ENCODE data around the gene FBLN2. TPM values are rescaled to one million over a fixed set of nuclear protein-coding genes. Genes with fewer than 3 reads are reported as not detected.

Gene FBLN2
- total RNA-seq, 1 donor from 2014 or later = 5.3 TPM

DNA sequence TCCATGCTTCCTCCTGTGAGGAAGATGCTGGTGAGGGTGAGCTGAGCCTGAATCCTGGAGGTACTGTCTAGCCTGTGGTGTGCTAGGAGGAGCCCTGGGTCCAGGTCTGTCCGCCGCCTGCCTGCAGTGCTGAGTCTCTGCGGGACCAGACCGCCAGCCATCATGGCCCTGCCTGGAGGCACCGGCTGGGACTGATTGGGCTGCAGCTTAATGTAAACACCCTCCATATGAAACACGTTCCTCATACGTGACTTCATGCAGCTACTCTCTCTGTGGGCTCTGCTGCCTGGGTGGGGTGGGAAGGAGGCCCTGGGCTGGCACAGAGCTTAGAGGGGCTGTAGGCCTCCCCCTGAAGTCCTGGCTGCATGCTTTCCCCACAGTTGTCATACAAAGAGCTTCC, 67.4 kb downstream of the FBLN2 start:
- DNase-seq (ENCODE audit: low spot score in 2 of 2) (no peak), FAIRE-seq (no peak)

DNA sequence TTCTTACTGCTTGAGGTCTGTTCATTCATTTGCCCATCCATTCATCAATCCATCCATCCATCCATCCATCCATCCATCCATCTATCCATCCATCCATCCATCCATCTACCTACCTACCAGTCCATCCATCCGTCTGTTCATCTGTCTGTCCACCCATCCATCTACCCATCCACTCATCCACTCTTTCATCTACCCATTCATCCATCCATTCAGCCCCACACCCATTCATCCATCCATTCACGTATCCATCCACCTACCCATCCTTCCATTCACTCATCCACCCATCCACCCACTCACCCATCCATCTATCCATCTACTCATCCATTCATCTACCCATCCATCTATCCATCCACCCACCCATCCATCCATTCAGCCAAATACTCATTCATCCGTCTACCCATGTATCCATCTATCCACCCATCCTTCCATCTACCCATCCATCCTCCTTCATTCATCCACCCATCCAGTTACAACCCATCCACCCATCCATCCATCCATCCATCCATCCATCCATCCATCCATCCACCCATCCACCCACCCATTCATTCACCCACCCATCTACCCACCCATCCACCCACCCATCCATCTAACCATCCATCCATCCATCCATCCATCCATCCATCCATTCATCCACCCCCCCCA, 68.3 kb downstream of the FBLN2 start:
- FAIRE-seq (no peak), DNase-seq (ENCODE audit: low spot score in 2 of 2) (no peak)

GRCh38 chr3:13617981-13618380, 69.1 kb downstream of the FBLN2 start:
- DNase-seq (ENCODE audit: low spot score in 2 of 2) (no peak), FAIRE-seq (no peak)

DNA sequence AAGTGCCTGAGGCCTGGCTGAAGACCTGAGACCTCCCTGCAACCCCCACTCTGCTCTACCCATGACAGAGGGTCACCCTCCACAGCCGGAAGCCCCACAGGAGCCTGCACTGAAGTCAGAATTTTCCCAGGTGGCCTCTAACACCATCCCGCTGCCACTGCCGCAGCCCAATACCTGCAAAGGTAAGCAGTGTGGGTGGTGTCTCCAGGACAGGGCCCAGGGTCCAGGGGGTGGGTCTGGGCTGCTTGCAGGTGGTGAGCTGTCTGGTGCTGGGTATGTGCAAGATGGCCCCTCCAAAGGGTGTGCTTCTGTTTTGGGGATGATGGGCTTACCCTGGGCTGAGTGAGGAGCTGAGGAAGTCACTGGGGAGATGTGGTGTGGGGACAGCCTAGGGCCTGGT, 69.9 kb downstream of the FBLN2 start:
- FAIRE-seq (no peak), DNase-seq (ENCODE audit: low spot score in 2 of 2) (no peak)

- FAIRE-seq (no peak), DNase-seq (ENCODE audit: low spot score in 2 of 2) (no peak)
These were observed 70.8 kb downstream of the FBLN2 start for GRCh38 chr3:13619661-13620230.

GRCh38 chr3:13620281-13620680, 71.4 kb downstream of the FBLN2 start:
- no peak for FAIRE-seq

DNA sequence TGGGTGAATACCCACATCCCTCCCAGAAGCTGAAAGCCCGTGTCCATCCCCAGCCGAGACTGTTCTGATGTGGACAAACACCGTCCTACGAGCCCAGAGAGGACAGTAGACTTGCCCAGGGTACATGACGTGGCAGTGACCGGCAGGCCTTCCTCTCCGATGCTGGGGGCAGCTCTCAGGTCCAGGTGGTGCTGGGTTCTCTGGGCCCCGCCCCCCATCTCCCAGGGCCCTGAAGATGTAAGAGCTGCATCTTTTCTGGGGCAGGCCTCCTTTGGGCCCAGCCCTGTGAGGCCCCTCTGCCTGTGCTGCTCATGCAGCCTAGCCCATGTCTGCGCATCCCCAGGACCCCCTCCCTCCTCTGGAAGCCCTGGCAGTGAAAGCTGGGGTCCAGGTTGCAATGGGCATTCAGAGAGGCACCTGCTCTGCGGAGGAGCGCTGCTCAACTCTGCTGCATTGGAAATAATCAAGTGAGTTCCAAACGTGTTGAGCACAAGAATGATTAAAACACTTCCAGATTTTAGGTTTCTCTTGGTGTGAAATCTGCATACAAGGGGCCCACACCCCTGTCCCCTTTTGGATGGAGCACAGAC, 71.9 kb downstream of the FBLN2 start:
- FAIRE-seq = no peak
- no peak for DNase-seq (ENCODE audit: low spot score in 2 of 2)

More at GRCh38 chr3:13620281-13620680, 71.4 kb downstream of the FBLN2 start:
- DNase-seq (ENCODE audit: low spot score in 2 of 2) = no peak

DNA sequence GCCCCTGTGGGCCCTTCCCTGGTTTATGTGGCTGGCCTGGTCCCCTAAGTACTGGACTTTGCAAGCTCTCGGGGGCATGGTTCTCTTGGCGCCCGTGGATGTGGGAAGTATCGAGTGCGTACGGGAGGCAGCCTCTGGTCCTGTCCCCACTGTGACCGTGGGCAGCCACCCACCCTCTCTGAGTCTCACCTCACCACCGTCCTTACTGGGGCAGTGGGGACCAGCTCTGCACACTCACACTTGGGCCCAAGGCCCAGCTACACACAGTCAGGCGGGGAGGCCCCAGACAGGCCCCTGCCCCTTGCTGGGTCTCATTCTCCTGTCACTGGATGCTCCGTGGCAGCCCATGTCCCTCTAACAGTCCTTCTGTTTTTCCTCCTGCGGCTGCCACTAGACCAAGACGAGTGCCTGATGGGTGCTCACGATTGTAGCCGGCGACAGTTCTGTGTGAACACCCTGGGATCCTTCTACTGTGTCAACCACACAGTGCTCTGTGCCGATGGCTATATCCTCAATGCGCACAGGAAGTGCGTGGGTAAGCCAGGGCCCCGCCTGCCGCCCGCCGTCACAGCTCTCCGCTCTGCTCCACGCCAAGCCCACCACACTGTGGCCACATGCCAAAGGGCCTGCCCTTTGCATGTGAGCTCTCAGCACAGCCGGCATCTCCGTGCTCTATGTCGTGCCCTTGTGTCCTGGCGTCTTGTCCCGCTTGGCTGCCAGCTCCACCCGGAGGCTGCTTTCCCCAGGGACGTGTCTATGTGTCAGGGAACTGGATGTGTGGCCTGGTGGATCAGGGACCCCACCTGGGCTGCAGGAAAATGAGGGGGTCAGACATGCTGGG, 72.7 kb downstream of the FBLN2 start:
- no peak for FAIRE-seq

DNA sequence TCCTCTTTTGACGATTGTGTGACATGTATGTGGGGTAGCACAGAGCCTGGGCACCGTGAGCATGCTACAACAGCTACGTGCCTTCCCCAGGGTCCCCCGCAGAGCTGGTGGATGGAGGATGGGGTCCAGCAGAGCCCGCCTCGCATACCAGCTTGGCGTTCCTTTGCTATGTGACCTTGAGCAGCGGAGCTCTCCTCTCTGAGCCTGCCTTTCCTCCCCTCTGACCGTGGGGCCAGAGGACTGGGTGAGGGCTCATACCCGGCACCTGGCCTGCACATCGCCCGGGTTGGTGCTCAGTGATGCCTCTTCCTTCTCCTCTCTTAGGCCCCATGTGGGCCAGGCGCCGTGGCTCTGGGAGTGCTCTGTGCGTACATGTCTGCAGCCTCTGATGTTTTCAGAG, 73.4 kb downstream of the FBLN2 start:
- FAIRE-seq (no peak), DNase-seq (ENCODE audit: low spot score in 2 of 2) (no peak)

More for the DNA sequence above, 72.7 kb downstream of the FBLN2 start:
- no peak for DNase-seq (ENCODE audit: low spot score in 2 of 2)

GRCh38 chr3:13623101-13623654, 74.3 kb downstream of the FBLN2 start:
- FAIRE-seq (no peak), DNase-seq (ENCODE audit: low spot score in 2 of 2) (no peak)

- FAIRE-seq = no peak
These were observed 75.1 kb downstream of the FBLN2 start for GRCh38 chr3:13624021-13624420.

GRCh38 chr3:13624671-13625125, 75.8 kb downstream of the FBLN2 start:
- no peak for DNase-seq (ENCODE audit: low spot score in 2 of 2)

More at GRCh38 chr3:13624021-13624420, 75.1 kb downstream of the FBLN2 start:
- DNase-seq (ENCODE audit: low spot score in 2 of 2) = no peak

DNA sequence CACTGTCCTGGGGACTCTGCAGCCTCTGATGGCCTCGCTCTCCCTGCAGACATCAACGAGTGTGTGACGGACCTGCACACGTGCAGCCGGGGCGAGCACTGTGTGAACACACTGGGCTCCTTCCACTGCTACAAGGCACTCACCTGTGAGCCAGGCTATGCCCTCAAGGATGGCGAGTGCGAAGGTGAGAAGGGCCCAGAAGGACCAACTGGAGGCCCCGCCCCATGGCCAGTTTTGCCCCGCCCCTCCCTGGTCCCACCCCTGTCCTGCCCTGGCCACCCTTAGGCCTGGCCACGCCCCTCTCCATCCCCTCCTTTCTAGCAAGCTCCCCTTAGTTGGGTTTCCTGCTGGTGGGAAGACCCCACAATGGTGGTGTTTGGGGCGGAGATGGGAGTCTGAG, 77.5 kb downstream of the FBLN2 start:
- FAIRE-seq = no peak
- DNase-seq (ENCODE audit: low spot score in 2 of 2) = no peak

More at GRCh38 chr3:13624671-13625125, 75.8 kb downstream of the FBLN2 start:
- no peak for FAIRE-seq

- FAIRE-seq (no peak), DNase-seq (ENCODE audit: low spot score in 2 of 2) (no peak)
These were observed 78.1 kb downstream of the FBLN2 start for GRCh38 chr3:13626915-13627460.

DNA sequence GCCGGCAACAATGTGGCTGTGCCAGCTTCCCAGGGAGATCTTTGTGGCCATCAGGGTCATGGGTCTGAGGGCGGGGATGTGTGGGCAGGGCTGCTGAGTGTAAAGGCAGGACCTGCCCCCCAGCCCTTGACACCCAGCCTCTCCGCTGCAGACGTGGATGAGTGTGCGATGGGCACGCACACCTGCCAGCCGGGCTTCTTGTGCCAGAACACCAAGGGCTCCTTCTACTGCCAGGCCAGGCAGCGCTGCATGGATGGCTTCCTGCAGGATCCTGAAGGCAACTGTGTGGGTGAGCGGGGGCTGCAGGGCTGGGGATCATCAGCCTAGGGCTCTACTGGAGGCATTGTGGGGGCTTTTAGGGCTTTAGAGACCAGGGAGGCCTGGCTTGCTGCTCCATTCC, 78.8 kb downstream of the FBLN2 start:
- DNase-seq (ENCODE audit: low spot score in 2 of 2) = no peak
- no peak for FAIRE-seq

DNA sequence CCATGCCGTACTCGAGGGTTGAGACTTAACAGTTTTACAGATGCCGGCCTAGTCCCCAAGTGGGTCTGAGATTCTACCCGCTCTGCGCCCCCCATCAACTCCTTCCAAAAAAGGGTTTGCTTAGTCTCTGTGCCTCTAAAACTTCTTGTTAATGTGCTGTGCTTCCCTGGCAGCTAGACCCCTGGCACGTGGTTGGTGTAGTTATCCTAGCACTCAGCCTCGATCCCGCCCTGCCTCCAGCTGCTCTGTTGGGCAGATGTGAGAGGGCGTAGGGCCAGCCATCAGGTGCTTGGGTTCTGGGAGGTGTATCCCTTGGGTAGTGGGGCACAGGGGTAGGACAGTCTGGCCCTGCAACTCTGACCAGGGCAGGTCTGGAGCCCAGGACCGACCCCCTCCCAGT, 79.5 kb downstream of the FBLN2 start:
- FAIRE-seq = no peak

GRCh38 chr3:13628841-13629551, 80.1 kb downstream of the FBLN2 start:
- FAIRE-seq (no peak), DNase-seq (ENCODE audit: low spot score in 2 of 2) (no peak)

More for the DNA sequence above, 79.5 kb downstream of the FBLN2 start:
- no peak for DNase-seq (ENCODE audit: low spot score in 2 of 2)

- FAIRE-seq (no peak), DNase-seq (ENCODE audit: low spot score in 2 of 2) (no peak)
These were observed 80.7 kb downstream of the FBLN2 start for GRCh38 chr3:13629644-13630043.

DNA sequence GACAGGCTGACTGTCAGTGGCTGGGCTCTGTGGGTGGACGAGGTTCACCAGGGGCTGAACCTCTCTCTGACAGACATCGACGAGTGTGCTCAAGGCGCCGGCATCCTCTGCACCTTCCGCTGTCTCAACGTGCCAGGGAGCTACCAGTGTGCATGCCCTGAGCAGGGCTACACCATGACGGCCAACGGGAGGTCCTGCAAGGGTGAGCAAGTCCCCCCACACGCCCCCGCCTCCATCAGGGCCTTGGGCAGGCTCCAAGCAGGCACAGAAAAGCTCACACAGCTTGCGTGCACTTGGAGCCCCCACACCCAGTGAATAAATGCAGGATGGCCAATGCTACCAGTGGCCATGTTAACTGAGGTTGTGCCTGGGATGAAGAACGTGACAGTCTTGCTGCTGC, 82.3 kb downstream of the FBLN2 start:
- DNase-seq (ENCODE audit: low spot score in 2 of 2) (no peak), FAIRE-seq (no peak)

DNA sequence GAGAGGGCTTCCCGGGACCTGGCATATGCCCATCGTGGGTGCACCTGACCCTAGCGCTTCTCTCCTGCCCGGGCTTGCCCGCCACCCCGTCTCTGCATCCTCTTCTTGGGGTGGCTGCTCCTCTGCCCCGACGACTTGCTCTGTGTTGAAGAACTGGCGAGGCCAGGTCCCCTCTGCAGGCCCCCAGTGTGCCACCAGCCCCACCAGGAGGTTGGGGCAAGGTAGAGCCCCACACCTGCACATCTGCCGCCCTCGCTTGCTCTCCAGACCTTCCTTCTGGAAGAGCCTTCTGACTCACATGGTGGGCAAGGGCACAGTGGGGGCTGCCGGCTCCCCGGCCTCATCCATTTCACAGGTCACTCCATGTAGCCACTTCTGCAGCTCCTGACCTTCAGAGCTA, 84.3 kb downstream of the FBLN2 start:
- no peak for FAIRE-seq
- no peak for DNase-seq (ENCODE audit: low spot score in 2 of 2)

Data from frontal cortex (tissue), 4 donors.